MCF 10A (cell line): ENCODE measurements around the gene FAM151A. TPM values are rescaled to one million over a fixed set of nuclear protein-coding genes. Genes with fewer than 3 reads are reported as not detected.
A peak's percentile ranks its signal among the peaks of the same experiment; 100 is the strongest.

Source experiments
- BruUV-seq: library from RNA; stranded (reverse); fragments of 400-500 nt; replicated peaks from 2 replicates; lab custom pipeline; 2021; lab: Mats Ljungman, UMichigan
- CTCF ChIA-PET: fragments of 300-600 bp; sonication (Branson Sonifier 250); formaldehyde crosslinking; extraction: SDS; loops from one replicate; lab custom pipeline; 2021; ENCODE audit warnings: antibody characterized with exemption, inconsistent platforms; lab: Yijun Ruan, JAX
- POLR2A ChIA-PET: fragments of 300-600, 350-650 bp; sonication (Branson Sonifier 250); formaldehyde crosslinking; extraction: SDS; loops from one replicate; lab custom pipeline; 2020; ENCODE audit warnings: antibody characterized with exemption, inconsistent platforms; lab: Yijun Ruan, JAX
- DNase-seq: peaks from one replicate; pipeline ENCODE4 v3.0.0-alpha.2; 2018; ENCODE audit not compliant: unreplicated experiment
- H3K27ac Mint-ChIP-seq: one replicate; pipeline ENCODE4 v1.8.0; 2022; ENCODE audit warnings: mild to moderate bottlenecking, low read depth, mixed read lengths; ENCODE audit not compliant: unreplicated experiment
- H3K27me3 Mint-ChIP-seq: one replicate; pipeline ENCODE4 v1.8.0; 2022; ENCODE audit warnings: mixed read lengths; ENCODE audit not compliant: insufficient read depth, unreplicated experiment
- H3K36me3 Mint-ChIP-seq: one replicate; pipeline ENCODE4 v1.8.0; 2022; ENCODE audit warnings: mild to moderate bottlenecking, moderate library complexity, mixed read lengths; ENCODE audit not compliant: insufficient read depth, unreplicated experiment
- H3K4me1 Mint-ChIP-seq: one replicate; pipeline ENCODE4 v1.8.0; 2022; ENCODE audit warnings: mixed read lengths; ENCODE audit not compliant: insufficient read depth, unreplicated experiment
- H3K4me3 Mint-ChIP-seq: one replicate; pipeline ENCODE4 v1.8.0; 2022; ENCODE audit warnings: mild to moderate bottlenecking, moderate library complexity, mixed read lengths; ENCODE audit not compliant: unreplicated experiment
- H3K9me3 Mint-ChIP-seq: one replicate; pipeline ENCODE4 v1.8.0; 2022; ENCODE audit warnings: mixed read lengths; ENCODE audit not compliant: unreplicated experiment
- intact Hi-C: fragments of 100-400 bp; cut with micrococcal nuclease; formaldehyde crosslinking; loops from 2 replicates; pipeline ENCODE4 v1.14.1; 2022
- total RNA-seq: library from RNA; stranded (reverse); gene quantifications from 2 replicates; pipeline ENCODE4 v1.2.3, GENCODE V29; 2022
- TF ChIP-seq, protein P1 (sequence below): fragments of 200-600 bp; IDR thresholded peaks from one replicate; pipeline ENCODE4 v1.8.0; 2022; ENCODE audit warnings: antibody characterized with exemption, mild to moderate bottlenecking; ENCODE audit not compliant: unreplicated experiment

The FAM151A gene
- total RNA-seq, 1 experiment from 2014 or later, result not detected

DNA sequence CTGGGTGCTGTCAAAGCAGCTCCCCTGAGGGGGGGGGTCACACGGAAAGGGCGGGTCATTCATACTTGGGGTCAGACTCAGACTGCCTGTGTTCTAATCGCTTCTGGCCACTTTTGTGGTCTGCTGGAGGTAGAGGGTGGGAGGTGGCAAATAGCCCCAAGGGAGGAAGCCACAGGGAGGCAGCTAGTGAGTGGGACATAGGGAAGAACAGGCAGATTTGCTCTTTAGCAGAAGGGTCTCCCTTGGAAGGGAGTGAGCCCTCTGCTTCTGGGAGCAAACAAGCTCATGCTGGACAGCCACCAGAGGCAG is 50.8 kb downstream of the FAM151A start:
- CTCF ChIA-PET, result interaction anchor here (0.9 kb wide), 1 partner anchor 179 kb away, joined by 3 read pairs; no protein-coding TSS in a partner anchor
- H3K4me3 Mint-ChIP-seq, result no peak overlapping the region
- no peaks in the 10 kb centered on the region for H3K9me3 Mint-ChIP-seq
- TF ChIP-seq, protein P1, sequence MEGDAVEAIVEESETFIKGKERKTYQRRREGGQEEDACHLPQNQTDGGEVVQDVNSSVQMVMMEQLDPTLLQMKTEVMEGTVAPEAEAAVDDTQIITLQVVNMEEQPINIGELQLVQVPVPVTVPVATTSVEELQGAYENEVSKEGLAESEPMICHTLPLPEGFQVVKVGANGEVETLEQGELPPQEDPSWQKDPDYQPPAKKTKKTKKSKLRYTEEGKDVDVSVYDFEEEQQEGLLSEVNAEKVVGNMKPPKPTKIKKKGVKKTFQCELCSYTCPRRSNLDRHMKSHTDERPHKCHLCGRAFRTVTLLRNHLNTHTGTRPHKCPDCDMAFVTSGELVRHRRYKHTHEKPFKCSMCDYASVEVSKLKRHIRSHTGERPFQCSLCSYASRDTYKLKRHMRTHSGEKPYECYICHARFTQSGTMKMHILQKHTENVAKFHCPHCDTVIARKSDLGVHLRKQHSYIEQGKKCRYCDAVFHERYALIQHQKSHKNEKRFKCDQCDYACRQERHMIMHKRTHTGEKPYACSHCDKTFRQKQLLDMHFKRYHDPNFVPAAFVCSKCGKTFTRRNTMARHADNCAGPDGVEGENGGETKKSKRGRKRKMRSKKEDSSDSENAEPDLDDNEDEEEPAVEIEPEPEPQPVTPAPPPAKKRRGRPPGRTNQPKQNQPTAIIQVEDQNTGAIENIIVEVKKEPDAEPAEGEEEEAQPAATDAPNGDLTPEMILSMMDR, result no peak
- H3K27me3 Mint-ChIP-seq, result no peaks in the 10 kb centered on the region
- no TSS peak for BruUV-seq
- peaks cover 38% of the 10 kb centered on the region for H3K4me1 Mint-ChIP-seq
- intact Hi-C loops, result no loop called here
- no peaks in the 10 kb centered on the region for H3K36me3 Mint-ChIP-seq
- no peak for DNase-seq
- H3K27ac Mint-ChIP-seq, result peak overlapping the region; percentile 30
- POLR2A ChIA-PET, result interaction anchor here (1.9 kb wide), 1 partner anchor 8 kb away, joined by 5 read pairs; no protein-coding TSS in a partner anchor

DNA sequence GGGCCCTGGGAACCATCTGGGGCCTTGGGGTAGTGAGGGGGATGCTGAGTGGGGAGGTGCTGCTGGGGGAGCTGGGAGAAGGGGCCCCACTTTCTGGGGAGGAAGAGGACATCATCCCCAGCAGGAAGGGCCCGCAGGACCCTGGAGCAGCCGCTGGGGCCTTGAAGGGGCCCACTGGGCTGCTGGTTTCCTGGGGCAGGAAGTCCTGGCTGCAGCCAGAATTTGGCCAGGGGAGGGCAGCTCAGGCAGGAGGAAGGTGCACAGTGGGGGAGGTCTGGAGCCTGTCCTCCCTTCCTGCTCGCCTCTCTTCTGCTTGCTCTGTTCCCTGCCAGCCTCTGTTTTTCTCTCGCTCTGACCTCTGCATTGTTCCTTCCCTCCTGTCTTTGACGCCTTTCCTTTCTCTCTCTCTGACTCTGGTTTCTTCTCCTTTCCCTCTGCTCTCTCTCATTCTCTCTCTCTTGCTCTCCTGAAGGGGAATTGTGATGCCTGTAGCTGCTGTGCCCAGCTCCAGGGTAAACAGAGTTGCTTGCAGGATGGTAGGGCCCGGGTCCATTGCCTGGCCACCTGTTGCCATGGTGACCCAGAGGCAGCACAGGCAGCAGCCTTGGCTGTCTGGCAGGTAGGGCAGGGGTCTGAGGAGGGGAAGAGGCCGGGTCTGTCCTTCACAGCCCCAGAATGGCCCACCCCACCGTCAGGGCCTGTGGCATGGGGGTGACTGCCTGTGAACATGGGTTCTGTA is 51.4 kb downstream of the FAM151A start:
- Mint-ChIP-seq H3K27ac (peak overlapping the region; percentile 90), H3K4me1 (peaks cover 43% of the 10 kb centered on the region), H3K4me3 (no peak overlapping the region), H3K27me3 (no peaks in the 10 kb centered on the region), H3K9me3 (no peaks in the 10 kb centered on the region), H3K36me3 (no peaks in the 10 kb centered on the region)
- POLR2A ChIA-PET, result interaction anchor here (1.2 to 1.9 kb wide), 2 partner anchors 8 to 11 kb away, joined by 4 to 5 read pairs; no protein-coding TSS in a partner anchor
- TF ChIP-seq, protein P1, result no peak
- intact Hi-C loops, result no loop called here
- no peak for DNase-seq
- BruUV-seq, result no TSS peak
- CTCF ChIA-PET, result interaction anchor here (0.6 to 0.9 kb wide), 2 partner anchors 179 to 238 kb away, joined by 3 read pairs; no protein-coding TSS in a partner anchor

DNA sequence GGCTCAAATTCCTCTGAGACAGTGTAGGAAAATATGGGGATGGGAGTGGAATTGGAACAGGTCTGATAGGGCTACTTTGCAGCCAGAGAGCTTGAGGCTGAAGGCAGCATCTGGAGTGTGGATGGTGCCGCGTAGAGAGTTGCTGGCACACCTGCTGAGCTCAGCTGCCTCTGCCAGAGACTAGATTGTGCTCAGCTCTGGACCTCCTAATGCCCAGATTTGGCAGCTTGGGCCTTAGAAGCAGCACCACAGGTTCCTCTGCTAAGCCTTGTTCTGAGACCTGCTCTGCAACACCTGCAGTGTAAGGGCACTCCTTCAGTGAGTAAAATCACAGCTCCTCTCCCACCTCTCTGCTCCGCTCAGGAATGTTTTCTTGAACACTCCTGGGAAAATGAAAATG is 52.0 kb downstream of the FAM151A start:
- Mint-ChIP-seq H3K36me3 (no peaks in the 10 kb centered on the region), H3K9me3 (no peaks in the 10 kb centered on the region), H3K27ac (peak overlapping the region; percentile 90), H3K4me1 (peaks cover 50% of the 10 kb centered on the region), H3K4me3 (no peak overlapping the region), H3K27me3 (no peaks in the 10 kb centered on the region)
- no peak for DNase-seq
- intact Hi-C loops, result no loop called here
- POLR2A ChIA-PET, result interaction anchor here (1.2 to 1.9 kb wide), 2 partner anchors 9 to 12 kb away, joined by 4 to 5 read pairs; no protein-coding TSS in a partner anchor
- TF ChIP-seq, protein P1, result no peak
- no TSS peak for BruUV-seq
- CTCF ChIA-PET, result interaction anchor here (0.6 to 0.7 kb wide), 3 partner anchors 79 to 268 kb away, joined by 3 read pairs; no protein-coding TSS in a partner anchor

DNA sequence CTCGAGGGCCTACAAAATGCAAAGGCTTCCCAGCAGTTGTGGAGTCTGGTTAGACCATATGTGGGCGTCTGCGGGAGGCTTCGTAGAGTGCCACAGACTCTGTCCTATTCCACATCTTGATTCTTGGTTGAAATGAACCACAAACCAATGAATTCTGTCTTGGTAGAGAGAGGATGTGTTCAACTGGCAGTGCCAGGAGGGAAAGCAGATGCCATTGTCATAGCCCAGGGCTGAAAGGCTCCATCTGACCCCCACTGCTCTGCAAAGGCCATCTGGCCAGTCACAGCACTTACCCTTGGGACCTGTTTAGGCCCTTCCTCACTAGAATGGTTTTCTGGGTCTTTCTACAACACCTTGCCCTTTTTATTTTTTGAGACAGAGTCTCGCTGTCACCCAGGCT is 53.2 kb downstream of the FAM151A start:
- H3K27ac Mint-ChIP-seq, result peak overlapping the region; percentile 90
- TF ChIP-seq, protein P1, result no peak
- intact Hi-C loops, result no loop called here
- no TSS peak for BruUV-seq
- H3K27me3 Mint-ChIP-seq, result no peaks in the 10 kb centered on the region
- H3K4me1 Mint-ChIP-seq, result peaks cover 50% of the 10 kb centered on the region
- no peaks in the 10 kb centered on the region for H3K9me3 Mint-ChIP-seq
- ChIA-PET POLR2A (interaction anchor here (0.6 to 3.6 kb wide), 2 partner anchors 18 to 27 kb away, joined by 4 to 33 read pairs; no protein-coding TSS in a partner anchor), CTCF (no interaction called here)
- H3K36me3 Mint-ChIP-seq, result no peaks in the 10 kb centered on the region
- no peak overlapping the region for H3K4me3 Mint-ChIP-seq
- DNase-seq, result no peak
